Endothelial cell of umbilical vein (primary cell): ENCODE data around the gene MICALL2. TPM values are rescaled to one million over a fixed set of nuclear protein-coding genes. Genes with fewer than 3 reads are reported as not detected.

Experiments used
- BruUV-seq: library from RNA; stranded (reverse); fragments of 400-500 nt; replicated peaks from 2 replicates; lab custom pipeline; 2021; lab: Mats Ljungman, UMichigan
- CTCF ChIA-PET: fragments of 300-600, 350-600 bp; sonication (Branson Sonifier 250); formaldehyde crosslinking; loops from one replicate; lab custom pipeline; 2021; ENCODE audit warnings: antibody characterized with exemption, inconsistent platforms; lab: Charles Lee
- POLR2A ChIA-PET: fragments of 300-600, 350-600 bp; sonication (Branson Sonifier 250); formaldehyde crosslinking; loops from one replicate; lab custom pipeline; 2021; ENCODE audit warnings: antibody characterized with exemption, inconsistent platforms; lab: Charles Lee
- DNase-seq: peaks from one replicate; pipeline ENCODE4 v3.0.0-alpha.2; 2011; ENCODE audit warnings: low read depth, low spot score
- FAIRE-seq: peaks from 2 replicates; lab custom pipeline; 2011; peaks lifted over from hg19 to GRCh38; lab: Jason Lieb, UNC
- H2AFZ ChIP-seq: 2 replicates; pipeline ENCODE4 v1.6.0; 2012; ENCODE audit warnings: low read depth, low read length, control low read depth, inconsistent platforms
- H3K27ac ChIP-seq: 2 replicates; pipeline ENCODE4 v1.5.1; 2011; ENCODE audit warnings: low read depth, mild to moderate bottlenecking, control low read depth, low read length, moderate library complexity; ENCODE audit not compliant: insufficient read depth
- H3K27me3 ChIP-seq, 2 experiments: 2 replicates each; pipeline versions ENCODE4 v1.6.0 to v1.6.1; 2011; ENCODE audit warnings: low read length in 2 of 2, mixed read lengths in 1 of 2; ENCODE audit not compliant: control insufficient read depth in 2 of 2, insufficient read depth in 2 of 2
- H3K36me3 ChIP-seq, 2 experiments: 2 replicates in 1 of 2; 3 replicates in 1 of 2; pipeline ENCODE4 v1.5.1; 2011; ENCODE audit warnings: low read length in 2 of 2, mild to moderate bottlenecking in 1 of 2, moderate library complexity in 1 of 2; ENCODE audit not compliant: control insufficient read depth in 2 of 2, insufficient read depth in 2 of 2; ENCODE audit errors: extremely low read depth in 1 of 2
- H3K4me1 ChIP-seq: 3 replicates; pipeline ENCODE4 v1.5.1; 2011; ENCODE audit warnings: mild to moderate bottlenecking, low read length; ENCODE audit not compliant: control insufficient read depth, insufficient read depth; ENCODE audit errors: extremely low read depth
- H3K4me2 ChIP-seq: 2 replicates; pipeline ENCODE4 v1.6.1; 2011; ENCODE audit warnings: low read length, control low read depth, mixed read lengths; ENCODE audit not compliant: insufficient read depth
- H3K4me3 ChIP-seq, 3 experiments: fragments of 200-600 bp in 1 of 3; sonication (generic), shearing (Covaris generic) in 1 of 3; replicated peaks in 1 of 3; 2 replicates each; pipeline ENCODE4 v1.5.1; 2011 to 2016; ENCODE audit warnings: control low read depth in 3 of 3, low read length in 3 of 3, mild to moderate bottlenecking in 2 of 3, inconsistent platforms in 1 of 3, low read depth in 1 of 3, moderate library complexity in 1 of 3; ENCODE audit not compliant: insufficient read depth in 1 of 3
- H3K79me2 ChIP-seq: 2 replicates; pipeline ENCODE4 v1.6.0; 2012; ENCODE audit warnings: low read length, inconsistent platforms; ENCODE audit not compliant: control insufficient read depth, insufficient read depth
- H3K9ac ChIP-seq: replicated peaks from 2 replicates; pipeline ENCODE3; 2011; ENCODE audit warnings: low read length, control low read depth; ENCODE audit not compliant: insufficient read depth; ENCODE audit errors: extremely low read depth
- H3K9me1 ChIP-seq: replicated peaks from 3 replicates; pipeline ENCODE4 v1.6.0; 2011; ENCODE audit warnings: mild to moderate bottlenecking, low read length; ENCODE audit not compliant: control insufficient read depth, insufficient read depth; ENCODE audit errors: extremely low read depth
- H3K9me3 ChIP-seq: replicated peaks from 2 replicates; pipeline ENCODE4 v1.5.1; 2012; ENCODE audit warnings: low read length, inconsistent platforms; ENCODE audit not compliant: control insufficient read depth, insufficient read depth
- H4K20me1 ChIP-seq: replicated peaks from 2 replicates; pipeline ENCODE3; 2011; ENCODE audit warnings: mild to moderate bottlenecking, low read length; ENCODE audit not compliant: control insufficient read depth, insufficient read depth; ENCODE audit errors: extremely low read depth
- EZH2 ChIP-seq: IDR thresholded peaks from 2 replicates; pipeline ENCODE4 v1.6.1; 2012; ENCODE audit warnings: borderline replicate concordance, low read depth, mild to moderate bottlenecking, moderate library complexity, low read length, inconsistent platforms; ENCODE audit not compliant: severe bottlenecking
- FOS ChIP-seq: IDR thresholded peaks from 2 replicates; pipeline ENCODE4 v1.6.1; 2011; ENCODE audit warnings: mild to moderate bottlenecking, low read length, moderate library complexity, borderline replicate concordance; ENCODE audit not compliant: insufficient read depth
- GATA2 ChIP-seq: IDR thresholded peaks from 2 replicates; pipeline ENCODE4 v1.7.0; 2011; ENCODE audit warnings: low read depth, mild to moderate bottlenecking, moderate library complexity, mixed read lengths, low read length; ENCODE audit not compliant: insufficient read length, insufficient read depth
- JUN ChIP-seq: IDR thresholded peaks from 2 replicates; pipeline ENCODE4 v1.6.1; 2011; ENCODE audit warnings: borderline replicate concordance, low read depth; ENCODE audit not compliant: insufficient read length, insufficient read depth
- MYC ChIP-seq: IDR thresholded peaks from one replicate; pipeline ENCODE4 v1.6.1; 2011; ENCODE audit warnings: mild to moderate bottlenecking, low read depth, low read length
- POLR2A ChIP-seq: IDR thresholded peaks from 2 replicates; pipeline ENCODE4 v1.6.1; 2012; ENCODE audit warnings: low read depth, mild to moderate bottlenecking, control low read depth, low read length
- POLR2AphosphoS5 ChIP-seq: IDR thresholded peaks from 2 replicates; pipeline ENCODE4 v1.6.1; 2012; ENCODE audit warnings: low read depth, mild to moderate bottlenecking, control low read depth, low read length, moderate library complexity; ENCODE audit not compliant: insufficient read depth
- dilution Hi-C: fragments of 300-500 bp; cut with MboI; formaldehyde crosslinking; loops from one replicate; pipeline ENCODE4 v1.15.0; 2019; ENCODE audit warnings: low sequenced_read_pairs; ENCODE audit not compliant: extremely low pct_ligation_motif_present
- intact Hi-C: fragments of 100-400 bp; cut with micrococcal nuclease; formaldehyde crosslinking; loops from one replicate; pipeline ENCODE4 v1.10.0; 2022
- polyA plus RNA-seq, 4 experiments: library from polyadenylated mRNA; depleted of rRNA in 3 of 4; stranded (reverse) in 3 of 4; unstranded in 1 of 4; fragments of >200 nt; gene quantifications; 2 replicates each; pipeline versions ENCODE4 v1.2.1 to v1.2.3, GENCODE V29; 2011 to 2012; ENCODE audit warnings: missing spikeins in 1 of 4
- total RNA-seq: library from RNA; stranded (reverse); gene quantifications from 2 replicates; pipeline ENCODE4 v1.2.3, GENCODE V29; 2021
- TF ChIP-seq, protein P1 (sequence below), 2 donors: IDR thresholded peaks; 1 replicate in 1 of 2; 2 replicates in 1 of 2; pipeline ENCODE4 v1.5.1; 2011; ENCODE audit warnings: low read length in 2 of 2, mild to moderate bottlenecking in 2 of 2, moderate library complexity in 2 of 2, control low read depth in 1 of 2, inconsistent platforms in 1 of 2, low read depth in 1 of 2; ENCODE audit not compliant: insufficient read depth in 1 of 2; ENCODE audit errors: extremely low read depth in 1 of 2
- TF ChIP-seq, protein P2 (sequence below): IDR thresholded peaks from 2 replicates; pipeline ENCODE4 v1.6.1; 2011; ENCODE audit not compliant: insufficient read depth, insufficient read length

Gene MICALL2
- total and polyA plus RNA-seq, 2 donors (not counting 3 experiments of a cell fraction or from before 2014, with no cell fraction given): 29.8 to 46.3 TPM

DNA sequence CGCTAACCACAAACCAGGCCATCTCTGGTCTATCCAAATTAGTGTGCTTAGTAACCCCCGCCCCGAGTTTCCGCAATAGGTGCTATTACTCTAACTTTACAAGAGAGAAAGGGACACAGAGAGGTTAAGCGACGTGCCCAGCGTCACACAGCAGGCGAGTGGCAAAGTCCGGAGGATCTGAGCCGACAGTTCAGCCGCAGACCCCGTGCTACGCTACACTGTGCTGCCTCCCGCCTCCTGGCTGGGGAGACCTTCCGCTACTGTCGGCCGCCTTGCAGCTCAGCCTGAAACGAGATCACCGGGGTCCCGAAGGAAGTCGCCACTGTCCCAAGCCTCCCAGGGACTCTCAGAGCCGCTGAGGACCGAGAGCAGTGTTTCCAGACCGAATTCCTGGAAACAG, 44.1 kb upstream of the MICALL2 start:
- no peak overlapping the region for H3K27ac ChIP-seq
- DNase-seq (no peak), FAIRE-seq (no peak)
- BruUV-seq: no TSS peak
- TF ChIP-seq JUN (no peak), GATA2 (no peak), POLR2A (no peak), MYC (no peak), EZH2 (no peak), POLR2AphosphoS5 (no peak), FOS (no peak)
- TF ChIP-seq, protein P1, sequence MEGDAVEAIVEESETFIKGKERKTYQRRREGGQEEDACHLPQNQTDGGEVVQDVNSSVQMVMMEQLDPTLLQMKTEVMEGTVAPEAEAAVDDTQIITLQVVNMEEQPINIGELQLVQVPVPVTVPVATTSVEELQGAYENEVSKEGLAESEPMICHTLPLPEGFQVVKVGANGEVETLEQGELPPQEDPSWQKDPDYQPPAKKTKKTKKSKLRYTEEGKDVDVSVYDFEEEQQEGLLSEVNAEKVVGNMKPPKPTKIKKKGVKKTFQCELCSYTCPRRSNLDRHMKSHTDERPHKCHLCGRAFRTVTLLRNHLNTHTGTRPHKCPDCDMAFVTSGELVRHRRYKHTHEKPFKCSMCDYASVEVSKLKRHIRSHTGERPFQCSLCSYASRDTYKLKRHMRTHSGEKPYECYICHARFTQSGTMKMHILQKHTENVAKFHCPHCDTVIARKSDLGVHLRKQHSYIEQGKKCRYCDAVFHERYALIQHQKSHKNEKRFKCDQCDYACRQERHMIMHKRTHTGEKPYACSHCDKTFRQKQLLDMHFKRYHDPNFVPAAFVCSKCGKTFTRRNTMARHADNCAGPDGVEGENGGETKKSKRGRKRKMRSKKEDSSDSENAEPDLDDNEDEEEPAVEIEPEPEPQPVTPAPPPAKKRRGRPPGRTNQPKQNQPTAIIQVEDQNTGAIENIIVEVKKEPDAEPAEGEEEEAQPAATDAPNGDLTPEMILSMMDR (IDR thresholded peaks at IDR 0.05; ENCODE audit: extremely low read depth in 1 of 2, insufficient read depth in 1 of 2, low read depth in 1 of 2, low read length in 2 of 2): no peak
- TF ChIP-seq, protein P2, sequence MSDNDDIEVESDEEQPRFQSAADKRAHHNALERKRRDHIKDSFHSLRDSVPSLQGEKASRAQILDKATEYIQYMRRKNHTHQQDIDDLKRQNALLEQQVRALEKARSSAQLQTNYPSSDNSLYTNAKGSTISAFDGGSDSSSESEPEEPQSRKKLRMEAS: no peak
- CTCF ChIA-PET: interaction anchor here (1.4 kb wide), 1 partner anchor 55 kb away, joined by 3 read pairs; no protein-coding TSS in a partner anchor
- no peaks in the 10 kb centered on the region for H4K20me1 ChIP-seq
- peak overlapping the region; percentile 51 to 98 (median 56) for H3K4me3 ChIP-seq
- H3K79me2 ChIP-seq: peaks cover 24% of the 10 kb centered on the region
- POLR2A ChIA-PET: no interaction called here
- H3K27me3 ChIP-seq: no peaks in the 10 kb centered on the region
- peaks cover 0 to 17% of the 10 kb centered on the region in 2 experiments for H3K36me3 ChIP-seq
- peaks cover 5% of the 10 kb centered on the region for H3K4me1 ChIP-seq
- H3K9ac ChIP-seq: peak overlapping the region; percentile 86
- intact Hi-C loops: no loop called here
- H2AFZ ChIP-seq: no peak overlapping the region
- dilution Hi-C loops: no loop called here
- H3K9me3 ChIP-seq: no peaks in the 10 kb centered on the region
- H3K9me1 ChIP-seq: no peaks in the 10 kb centered on the region
- peak overlapping the region; percentile 49 for H3K4me2 ChIP-seq
